Measurements from ENCODE around the gene ADNP. TPM values are rescaled to one million over a fixed set of nuclear protein-coding genes. Genes with fewer than 3 reads are reported as not detected.

Gene ADNP
- total and polyA plus RNA-seq, 2 of the 4 experiments (the other 2 are of a cell fraction) = 23.3 to 24.8 TPM

- Histone ChIP-seq H2BK15ac (ENCODE audit: low read depth, low read length) (no peak overlapping the region), H2AK9ac (replicated peaks; ENCODE audit: low read depth, low read length, poor library complexity) (no peak overlapping the region), H4K8ac (ENCODE audit: low read depth in 2 of 2, low read length in 2 of 2) (no peak overlapping the region), H3K18ac (ENCODE audit: low read depth, low read length) (no peak overlapping the region), H4K20me1 (ENCODE audit: insufficient read depth, low read length) (peaks cover 90% of the 10 kb centered on the region), H3K27ac (ENCODE audit: insufficient read depth, low read length) (no peak overlapping the region), H3K9ac (ENCODE audit: low read depth, low read length) (no peak overlapping the region), H3K36me3 (ENCODE audit: control insufficient read depth, insufficient read depth, low read length) (peaks cover 2% of the 10 kb centered on the region), H2AK5ac (ENCODE audit: low read depth, low read length) (no peak overlapping the region), H3K79me1 (ENCODE audit: low read depth in 1 of 2, low read length in 2 of 2) (peaks cover 6 to 63% of the 10 kb centered on the region in 2 experiments; a peak in 3 of 4 replicates), H2BK5ac (ENCODE audit: low read depth, low read length, poor library complexity, severe bottlenecking) (no peak overlapping the region), H3K4me2 (ENCODE audit: low read depth, low read length) (no peak overlapping the region), H3K4me1 (ENCODE audit: control insufficient read depth, insufficient read depth, low read length) (peaks cover 17% of the 10 kb centered on the region), H3K9me1 (ENCODE audit: insufficient read depth, low read length) (peaks cover 22% of the 10 kb centered on the region), H4K5ac (ENCODE audit: low read depth, low read length) (no peak overlapping the region), H3K56ac (ENCODE audit: extremely low read depth, insufficient read depth, low read length) (no peak overlapping the region), H2BK120ac (ENCODE audit: low read depth, low read length) (no peak overlapping the region), H2BK20ac (ENCODE audit: low read depth, low read length) (no peak overlapping the region), H3K23ac (ENCODE audit: low read depth, low read length) (0 out of 2 replicates have a peak overlapping the region, but pooled peaks have one; percentile 63), H3K9me3 (ENCODE audit: control insufficient read depth, insufficient read depth, low read length) (no peaks in the 10 kb centered on the region), H2AFZ (replicated peaks; ENCODE audit: low read length, poor library complexity) (no peak overlapping the region), H3K27me3 (ENCODE audit: control insufficient read depth, insufficient read depth, low read length) (no peaks in the 10 kb centered on the region), H3K14ac (replicated peaks; ENCODE audit: low read depth, low read length) (no peak overlapping the region), H4K91ac (ENCODE audit: insufficient read depth, low read depth, low read length) (no peak overlapping the region), H3K4me3 (ENCODE audit: insufficient read depth, low read depth, low read length) (no peak overlapping the region), H3K4ac (ENCODE audit: low read depth, low read length) (no peak overlapping the region)
- in situ Hi-C loops (cut with MboI; ENCODE audit: low sequenced_read_pairs) (no loop called here), dilution Hi-C loops (cut with HindIII; ENCODE audit: low sequenced_read_pairs, unreplicated experiment) (loop anchor here (25.0 kb wide), 1 partner anchor 97 kb away; no protein-coding TSS in a partner anchor), intact Hi-C loops (cut with micrococcal nuclease) (no loop called here)
- no CpG with 5 or more reads among the region's 3 CpGs for WGBS, 2 experiments (ENCODE audit: extremely low coverage in 2 of 2, insufficient read length in 1 of 2)
- no peak for ATAC-seq (ENCODE audit: low read depth)
- BruUV-seq (replicated peaks) = no TSS peak
- ChIA-PET CTCF (no interaction called here), POLR2A (ENCODE audit: unreplicated experiment) (no interaction called here)
- TF ChIP-seq MAFK (IDR thresholded peaks at IDR 0.05; ENCODE audit: low read depth, low read length) = no peak
- TF ChIP-seq NFE2L2 (IDR thresholded peaks at IDR 0.05; ENCODE audit: low read depth, low read length) = no peak
- TF ChIP-seq CEBPB (IDR thresholded peaks at IDR 0.05; ENCODE audit: low read depth, low read length) = no peak
- TF ChIP-seq ELK1 (IDR thresholded peaks at IDR 0.05; ENCODE audit: borderline replicate concordance, low read depth, low read length) = no peak
- no peak for TF ChIP-seq POLR2A (IDR thresholded peaks at IDR 0.05; ENCODE audit: low read depth, low read length)
- TF ChIP-seq USF2 (IDR thresholded peaks at IDR 0.05; ENCODE audit: low read depth, low read length) = no peak
- no peak for TF ChIP-seq CHD1 (IDR thresholded peaks at IDR 0.05; ENCODE audit: low read depth, low read length)
- TF ChIP-seq CTCF (conservative IDR thresholded peaks at IDR 0.05; ENCODE audit: low read depth, low read length) = no peak
- no peak for TF ChIP-seq RFX5 (IDR thresholded peaks at IDR 0.05; ENCODE audit: low read depth, low read length)
- TF ChIP-seq SMC3 (IDR thresholded peaks at IDR 0.05; ENCODE audit: low read depth, low read length) = no peak
- no peak for TF ChIP-seq RAD21 (IDR thresholded peaks at IDR 0.05; ENCODE audit: low read length)
- no peak for TF ChIP-seq FOS (IDR thresholded peaks at IDR 0.05; ENCODE audit: low read depth, low read length)
- DNase-seq = no peak
Observed at GRCh38 chr20:50909413-50909812, 21.8 kb downstream of the ADNP start.

Measured in IMR-90 (cell line).